ENCODE data around the gene CLCNKA.

Gene CLCNKA

DNA sequence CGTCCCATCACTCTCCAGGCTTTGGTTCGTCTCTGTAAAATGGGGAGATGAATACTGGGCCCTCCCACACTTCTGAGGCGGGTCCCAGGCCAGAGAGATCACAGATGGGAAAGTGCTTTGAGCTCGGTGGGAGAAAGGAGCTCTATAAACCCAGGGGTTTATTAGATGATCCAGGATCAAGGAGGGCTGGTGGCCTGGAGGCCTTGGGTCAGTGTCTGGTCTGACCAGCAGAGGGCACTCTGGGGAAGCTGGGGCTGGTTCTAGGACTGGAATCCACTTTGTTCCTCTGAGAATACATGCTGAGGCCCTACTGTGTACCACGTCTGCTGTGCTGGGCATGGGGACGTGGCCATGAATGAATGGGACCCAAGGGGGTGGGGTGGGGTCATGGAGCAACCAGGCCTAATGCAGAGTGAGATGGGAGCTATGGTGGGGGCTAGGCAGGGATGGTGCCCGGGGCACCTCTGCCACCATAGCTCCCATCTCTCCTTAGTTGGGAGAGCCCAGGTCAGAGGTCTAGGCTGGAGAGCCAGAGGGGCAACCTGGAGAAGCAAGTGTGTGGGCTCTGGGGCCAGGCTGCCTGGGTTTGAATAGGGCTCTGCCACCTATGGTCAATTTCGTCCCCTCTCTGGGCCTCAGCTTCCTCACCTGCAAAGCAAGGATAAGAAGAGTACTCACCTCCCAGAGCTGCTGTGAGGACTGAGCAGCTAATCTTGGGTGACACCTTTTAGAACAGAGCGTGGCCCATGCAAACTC lies 60.6 kb downstream of the CLCNKA start:
- DNase-seq = peak; percentile 49

DNA sequence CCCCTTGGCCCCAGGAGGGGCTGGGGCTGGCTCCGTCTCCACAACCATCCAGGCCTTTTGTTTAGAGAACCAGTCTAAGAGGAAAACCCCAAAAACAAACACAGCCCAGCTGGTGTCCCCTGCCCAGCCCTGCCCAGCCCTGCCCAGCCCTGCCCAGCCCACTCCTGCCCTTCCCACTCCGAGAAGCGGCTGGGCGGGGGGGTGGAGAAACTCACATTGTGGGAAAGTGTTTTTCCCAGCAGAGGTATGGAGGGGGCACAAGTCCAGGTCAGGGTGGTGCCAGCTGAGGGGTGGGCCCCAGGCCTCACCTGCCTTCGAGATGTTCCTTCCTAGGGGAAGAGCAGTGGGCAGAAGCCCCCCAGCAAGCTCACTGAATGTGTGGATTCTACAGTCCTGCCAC lies 61.6 kb downstream of the CLCNKA start:
- DNase-seq = no peak

Measured in NCI-H1105 (cell line).